Neuronal stem cell (in vitro differentiated cells): Measurements from ENCODE around the gene ZFP92.

Experiments used
- DNase-seq: peaks from one replicate; pipeline ENCODE4 v3.0.0-alpha.2; 2013; ENCODE audit warnings: low spot score
- H2AFZ ChIP-seq: one replicate; pipeline ENCODE4 v1.6.1; 2013; ENCODE audit warnings: mild to moderate bottlenecking, low read length, inconsistent platforms
- H2AK5ac ChIP-seq: 2 replicates; pipeline ENCODE4 v1.6.1; 2013; ENCODE audit warnings: low read depth, mild to moderate bottlenecking, inconsistent platforms, low read length, moderate library complexity, mixed read lengths
- H2BK120ac ChIP-seq: 2 replicates; pipeline ENCODE4 v1.6.1; 2013; ENCODE audit warnings: low read depth, mild to moderate bottlenecking, inconsistent platforms, low read length, moderate library complexity, mixed read lengths
- H2BK12ac ChIP-seq: one replicate; pipeline ENCODE4 v1.6.1; 2013; ENCODE audit warnings: low read length, inconsistent platforms
- H2BK15ac ChIP-seq: 2 replicates; pipeline ENCODE4 v1.6.1; 2013; ENCODE audit warnings: mild to moderate bottlenecking, low read length, inconsistent platforms, mixed read lengths
- H2BK5ac ChIP-seq: one replicate; pipeline ENCODE4 v1.6.1; 2013; ENCODE audit warnings: inconsistent platforms, mild to moderate bottlenecking, low read length, moderate library complexity
- H3K14ac ChIP-seq: one replicate; pipeline ENCODE4 v1.6.1; 2013; ENCODE audit warnings: low read length, inconsistent platforms
- H3K18ac ChIP-seq: 2 replicates; pipeline ENCODE4 v1.6.1; 2013; ENCODE audit warnings: low read length, inconsistent platforms
- H3K23ac ChIP-seq: 2 replicates; pipeline ENCODE4 v1.6.1; 2013; ENCODE audit warnings: low read depth, mild to moderate bottlenecking, mixed read lengths, low read length, inconsistent platforms; ENCODE audit not compliant: poor library complexity
- H3K27ac ChIP-seq: replicated peaks from 3 replicates; pipeline ENCODE4 v1.5.1; 2013; ENCODE audit warnings: low read length, inconsistent platforms
- H3K27me3 ChIP-seq, 3 experiments: 2 replicates each; pipeline ENCODE4 v1.6.1; 2013; ENCODE audit warnings: low read length in 3 of 3, mild to moderate bottlenecking in 2 of 3, inconsistent platforms in 1 of 3, low read depth in 1 of 3, mixed read lengths in 1 of 3, moderate library complexity in 1 of 3; ENCODE audit not compliant: control insufficient read depth in 3 of 3, insufficient read depth in 3 of 3
- H3K36me3 ChIP-seq, 2 donors: replicated peaks in 1 of 2; 2 replicates each; pipeline ENCODE4 v1.6.1; 2013; ENCODE audit warnings: low read length in 2 of 2; ENCODE audit not compliant: control insufficient read depth in 2 of 2, insufficient read depth in 2 of 2
- H3K4ac ChIP-seq: 2 replicates; pipeline ENCODE4 v1.6.1; 2013; ENCODE audit warnings: inconsistent platforms, mild to moderate bottlenecking, low read length, moderate library complexity
- H3K4me1 ChIP-seq, 2 donors: 1 replicate in 1 of 2; 2 replicates in 1 of 2; pipeline ENCODE4 v1.6.1; 2013; ENCODE audit warnings: low read length in 2 of 2, low read depth in 1 of 2; ENCODE audit not compliant: control insufficient read depth in 2 of 2, insufficient read depth in 1 of 2
- H3K4me2 ChIP-seq: one replicate; pipeline ENCODE4 v1.6.1; 2013; ENCODE audit warnings: mild to moderate bottlenecking, low read length, inconsistent platforms; ENCODE audit not compliant: insufficient read depth, poor library complexity, severe bottlenecking
- H3K4me3 ChIP-seq, 2 donors: 2 replicates each; pipeline ENCODE4 v1.5.1; 2013; ENCODE audit warnings: low read length in 2 of 2, mild to moderate bottlenecking in 2 of 2, inconsistent platforms in 1 of 2, moderate library complexity in 1 of 2
- H3K79me1 ChIP-seq: one replicate; pipeline ENCODE4 v1.6.1; 2013; ENCODE audit warnings: low read depth, mild to moderate bottlenecking, inconsistent platforms, low read length, moderate library complexity
- H3K9ac ChIP-seq: one replicate; pipeline ENCODE4 v1.6.1; 2013; ENCODE audit warnings: mild to moderate bottlenecking, low read depth, low read length, inconsistent platforms; ENCODE audit not compliant: poor library complexity
- H3K9me3 ChIP-seq, 2 donors: replicated peaks in 1 of 2; 2 replicates each; pipeline versions ENCODE3 to v1.6.1; 2013; ENCODE audit warnings: low read length in 2 of 2, mild to moderate bottlenecking in 2 of 2, inconsistent platforms in 1 of 2, low read depth in 1 of 2, mixed read lengths in 1 of 2, moderate library complexity in 1 of 2; ENCODE audit not compliant: control insufficient read depth in 2 of 2, insufficient read depth in 1 of 2
- H4K8ac ChIP-seq: one replicate; pipeline ENCODE4 v1.6.1; 2013; ENCODE audit warnings: low read depth, mild to moderate bottlenecking, inconsistent platforms, low read length, moderate library complexity
- H4K91ac ChIP-seq: one replicate; pipeline ENCODE4 v1.6.1; 2013; ENCODE audit warnings: low read length, low read depth, mild to moderate bottlenecking, inconsistent platforms; ENCODE audit not compliant: poor library complexity
- WGBS, 2 donors: extraction: QIAGEN DNeasy Blood & Tissue Kit; methylation state at CpG; one replicate each; pipeline ENCODE4 v1.1.7; 2013; ENCODE audit warnings: missing lambda C conversion rate in 2 of 2, mixed read lengths in 1 of 2; ENCODE audit not compliant: insufficient read length in 2 of 2, insufficient replicate concordance in 1 of 2; ENCODE audit errors: extremely low coverage in 2 of 2; 5-methylcytosine and 5-hydroxymethylcytosine counted together

The ZFP92 gene

DNA sequence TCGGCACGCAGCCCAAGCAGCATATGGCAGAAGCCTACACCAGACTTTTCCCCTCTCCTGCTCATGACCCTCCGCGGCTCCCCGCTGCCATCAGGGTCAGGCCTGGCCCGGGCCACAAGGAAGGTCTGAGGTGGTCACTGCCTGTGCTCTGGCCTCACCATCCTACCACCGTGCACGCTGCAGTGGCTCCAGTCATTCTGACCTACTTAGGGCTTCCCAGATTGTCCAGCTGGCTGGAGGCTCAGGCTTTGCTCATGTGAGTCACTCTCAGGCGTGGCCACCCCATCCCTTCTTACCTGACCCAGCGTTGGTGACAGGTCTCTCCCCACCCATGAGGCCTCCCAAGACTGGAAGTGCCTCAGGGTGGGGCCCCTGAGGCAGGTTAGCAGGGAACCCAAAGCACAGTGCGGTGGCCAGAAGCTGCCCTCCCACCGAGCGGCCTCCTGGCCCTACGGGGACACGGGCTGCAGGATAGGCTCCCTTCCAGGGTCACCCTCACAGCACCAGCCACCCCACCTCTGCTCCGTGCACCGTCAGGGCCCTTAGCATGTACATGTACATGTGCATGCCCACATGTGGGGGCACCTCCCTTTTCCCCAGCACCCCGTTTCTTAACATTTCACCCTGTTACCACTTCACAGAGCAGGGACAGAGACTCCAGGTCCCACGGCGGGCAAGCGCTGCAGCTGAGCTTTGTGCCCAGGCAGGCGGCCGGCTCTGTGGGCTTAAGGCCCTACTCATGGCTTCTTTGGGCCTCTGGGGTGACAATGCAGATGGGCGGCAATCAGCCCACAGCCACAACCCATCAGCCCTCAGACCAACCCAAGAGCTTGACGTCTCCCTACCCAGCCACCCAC, 32.4 kb downstream of the ZFP92 start:
- H3K27ac ChIP-seq: no peak overlapping the region
- H2BK15ac ChIP-seq: no peak overlapping the region
- H3K18ac ChIP-seq: no peak overlapping the region
- H2AFZ ChIP-seq: no peak overlapping the region
- H3K36me3 ChIP-seq: no peaks in the 10 kb centered on the region
- H3K4me1 ChIP-seq: no peaks in the 10 kb centered on the region
- no peak overlapping the region for H3K4me2 ChIP-seq
- no peaks in the 10 kb centered on the region for H3K9me3 ChIP-seq
- H2BK5ac ChIP-seq: no peak overlapping the region
- no CpG with 5 or more reads among the region's 25 CpGs for WGBS, 2 donors
- no peaks in the 10 kb centered on the region for H3K79me1 ChIP-seq
- no peak overlapping the region for H2AK5ac ChIP-seq
- no peak overlapping the region for H3K23ac ChIP-seq
- H3K9ac ChIP-seq: no peak overlapping the region
- no peak overlapping the region for H3K14ac ChIP-seq
- DNase-seq: no peak
- no peak overlapping the region for H2BK12ac ChIP-seq
- no peak overlapping the region for H3K4me3 ChIP-seq
- H4K91ac ChIP-seq: no peak overlapping the region
- peaks cover 0 to 6% (median 0%) of the 10 kb centered on the region in 3 experiments for H3K27me3 ChIP-seq
- no peak overlapping the region for H2BK120ac ChIP-seq
- no peak overlapping the region for H4K8ac ChIP-seq
- no peak overlapping the region for H3K4ac ChIP-seq

DNA sequence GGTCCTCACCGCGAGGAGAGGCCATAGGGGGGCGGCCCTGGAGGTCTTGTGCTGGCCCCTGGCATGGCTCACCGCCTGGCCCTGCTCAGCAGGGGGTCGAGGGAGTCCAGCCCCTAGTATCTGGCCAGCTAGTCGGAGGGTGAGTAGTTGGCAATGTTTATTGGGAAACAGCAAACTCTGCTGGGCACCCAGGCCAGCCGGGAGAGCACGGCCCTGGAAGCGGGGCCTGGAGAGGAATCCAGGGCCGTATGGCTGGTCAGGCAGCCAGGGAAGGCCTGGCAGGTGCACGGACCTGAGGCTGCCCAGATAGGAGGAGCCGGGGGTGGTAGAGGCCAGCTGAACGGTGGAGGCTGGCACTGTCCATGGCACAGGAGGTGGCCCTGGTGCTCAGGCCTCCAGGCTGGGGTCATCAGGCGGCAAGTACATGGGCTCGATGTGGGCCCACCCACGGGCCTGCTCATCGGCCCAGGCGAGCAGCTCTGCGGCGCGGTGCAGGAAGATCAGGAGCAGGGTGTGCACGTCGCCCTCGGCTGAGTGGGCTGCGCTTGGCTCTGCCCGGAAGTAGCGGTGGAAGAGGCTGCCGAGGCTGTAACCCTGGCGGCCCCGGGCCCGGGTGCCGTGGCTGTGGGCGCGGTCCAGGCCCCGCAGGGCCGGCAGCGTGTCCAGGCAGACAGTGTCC, 33.2 kb downstream of the ZFP92 start:
- Histone ChIP-seq H2BK120ac (no peak overlapping the region), H3K4me3 (no peak overlapping the region), H3K36me3 (peaks cover 2 to 3% of the 10 kb centered on the region in 2 donors), H3K4me2 (no peak overlapping the region), H3K79me1 (peaks cover 1% of the 10 kb centered on the region), H3K4ac (no peak overlapping the region), H2AK5ac (no peak overlapping the region), H3K4me1 (no peaks in the 10 kb centered on the region), H4K91ac (no peak overlapping the region), H2BK15ac (no peak overlapping the region), H3K27me3 (peaks cover 0 to 10% (median 0%) of the 10 kb centered on the region in 3 experiments), H3K9me3 (no peaks in the 10 kb centered on the region), H3K23ac (no peak overlapping the region), H3K9ac (no peak overlapping the region), H3K18ac (no peak overlapping the region), H4K8ac (no peak overlapping the region), H2BK5ac (no peak overlapping the region), H2BK12ac (no peak overlapping the region), H2AFZ (no peak overlapping the region), H3K14ac (no peak overlapping the region), H3K27ac (no peak overlapping the region)
- no peak for DNase-seq
- WGBS, 2 donors: no CpG with 5 or more reads among the region's 37 CpGs

DNA sequence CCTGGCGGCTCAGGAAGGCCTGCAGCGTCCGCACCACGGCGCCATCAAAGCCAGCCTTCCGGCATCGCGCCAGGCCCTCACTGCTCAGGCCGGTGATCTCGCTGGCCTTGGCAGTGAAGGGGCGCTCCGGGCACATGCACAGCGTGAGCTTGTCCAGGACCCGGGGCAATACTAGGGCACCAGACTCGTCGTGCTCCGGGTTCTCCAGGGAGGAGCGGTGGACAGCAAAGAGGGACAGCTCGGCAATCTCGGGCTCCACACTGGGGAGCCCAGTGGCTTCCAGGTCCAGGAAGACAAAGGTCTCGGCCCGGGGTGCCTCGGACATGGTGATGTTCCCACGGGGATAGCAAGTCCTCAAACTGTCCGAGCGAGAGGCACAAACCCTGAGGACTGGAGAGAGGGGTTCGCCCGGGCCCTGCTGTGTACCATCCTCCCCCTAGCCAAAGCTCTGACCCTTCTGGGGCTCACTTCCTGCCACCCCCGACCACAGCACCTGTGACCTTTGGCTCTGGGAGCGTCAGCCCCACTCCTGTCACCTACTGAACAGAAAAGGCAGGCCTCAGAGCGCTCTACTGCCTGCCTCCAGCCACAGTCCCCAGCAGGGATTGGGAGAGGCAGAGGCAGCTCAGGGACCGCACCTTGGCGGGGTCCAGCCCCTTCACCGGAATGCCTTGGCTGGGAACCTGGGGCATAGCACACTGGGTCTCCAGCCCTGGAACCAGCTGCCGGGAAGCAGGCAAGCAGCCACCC, 34.0 kb downstream of the ZFP92 start:
- H3K9ac ChIP-seq: no peak overlapping the region
- no peak overlapping the region for H2BK120ac ChIP-seq
- WGBS, 2 donors: no CpG with 5 or more reads among the region's 35 CpGs
- no peak overlapping the region for H2BK12ac ChIP-seq
- no peak overlapping the region for H3K18ac ChIP-seq
- H3K4ac ChIP-seq: no peak overlapping the region
- H3K27ac ChIP-seq: no peak overlapping the region
- H3K27me3 ChIP-seq: peaks cover 0 to 12% (median 0%) of the 10 kb centered on the region in 3 experiments
- H3K14ac ChIP-seq: no peak overlapping the region
- no peak overlapping the region for H4K8ac ChIP-seq
- H3K23ac ChIP-seq: no peak overlapping the region
- H3K9me3 ChIP-seq: no peaks in the 10 kb centered on the region
- peaks cover 2 to 8% of the 10 kb centered on the region in 2 donors for H3K36me3 ChIP-seq
- H3K79me1 ChIP-seq: peaks cover 1% of the 10 kb centered on the region
- DNase-seq: no peak
- no peaks in the 10 kb centered on the region for H3K4me1 ChIP-seq
- no peak overlapping the region for H2BK15ac ChIP-seq
- no peak overlapping the region for H2AFZ ChIP-seq
- no peak overlapping the region for H3K4me3 ChIP-seq
- H4K91ac ChIP-seq: no peak overlapping the region
- H3K4me2 ChIP-seq: no peak overlapping the region
- H2AK5ac ChIP-seq: no peak overlapping the region
- no peak overlapping the region for H2BK5ac ChIP-seq
